ENCODE data around the gene NOD1.
"Not testable (repeated sequence)": the region's sequence is repeated elsewhere in the genome, so short reads cannot be mapped to it uniquely, and the experiment has no call there.

DNA sequence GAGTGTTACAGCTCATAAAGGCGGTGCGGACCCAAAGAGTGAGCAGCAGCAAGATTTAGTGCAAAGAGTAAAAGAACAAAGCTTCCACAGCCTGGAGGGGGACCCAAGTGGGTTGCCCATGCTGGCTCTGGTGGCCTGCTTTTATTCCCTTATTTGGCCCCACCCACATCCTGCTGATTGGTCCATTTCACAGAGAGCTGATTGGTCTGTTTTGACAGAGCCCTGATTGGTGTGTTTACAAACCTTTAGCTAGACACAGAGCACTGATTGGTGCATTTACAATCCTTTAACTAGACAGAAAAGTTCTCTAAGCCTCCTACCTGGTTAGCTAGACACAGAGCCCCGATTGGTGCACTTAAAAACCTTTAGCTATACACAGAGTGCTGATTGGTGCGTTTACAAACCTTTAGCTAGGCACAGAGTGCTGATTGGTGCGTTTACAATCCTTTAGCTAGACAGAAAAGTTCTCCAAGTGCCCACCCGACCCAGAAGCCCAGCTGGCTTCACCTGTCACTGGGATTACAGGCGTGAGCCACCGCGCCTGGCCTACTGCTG is 28.8 kb upstream of the NOD1 start:
- TF ChIP-seq, protein P1, sequence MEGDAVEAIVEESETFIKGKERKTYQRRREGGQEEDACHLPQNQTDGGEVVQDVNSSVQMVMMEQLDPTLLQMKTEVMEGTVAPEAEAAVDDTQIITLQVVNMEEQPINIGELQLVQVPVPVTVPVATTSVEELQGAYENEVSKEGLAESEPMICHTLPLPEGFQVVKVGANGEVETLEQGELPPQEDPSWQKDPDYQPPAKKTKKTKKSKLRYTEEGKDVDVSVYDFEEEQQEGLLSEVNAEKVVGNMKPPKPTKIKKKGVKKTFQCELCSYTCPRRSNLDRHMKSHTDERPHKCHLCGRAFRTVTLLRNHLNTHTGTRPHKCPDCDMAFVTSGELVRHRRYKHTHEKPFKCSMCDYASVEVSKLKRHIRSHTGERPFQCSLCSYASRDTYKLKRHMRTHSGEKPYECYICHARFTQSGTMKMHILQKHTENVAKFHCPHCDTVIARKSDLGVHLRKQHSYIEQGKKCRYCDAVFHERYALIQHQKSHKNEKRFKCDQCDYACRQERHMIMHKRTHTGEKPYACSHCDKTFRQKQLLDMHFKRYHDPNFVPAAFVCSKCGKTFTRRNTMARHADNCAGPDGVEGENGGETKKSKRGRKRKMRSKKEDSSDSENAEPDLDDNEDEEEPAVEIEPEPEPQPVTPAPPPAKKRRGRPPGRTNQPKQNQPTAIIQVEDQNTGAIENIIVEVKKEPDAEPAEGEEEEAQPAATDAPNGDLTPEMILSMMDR (IDR thresholded peaks at IDR 0.05), result not testable (repeated sequence)
- TF ChIP-seq POLR2A (IDR thresholded peaks at IDR 0.05), result not testable (repeated sequence)
